ENCODE data around the gene MGAT5. TPM values are rescaled to one million over a fixed set of nuclear protein-coding genes. Genes with fewer than 3 reads are reported as not detected.

Gene MGAT5
- polyA plus RNA-seq, 10 donors, result 15.3 to 23.4 (median 18.7) TPM

GRCh38 chr2:134501476-134502091 is 247.7 kb downstream of the MGAT5 start:
- no peak for DNase-seq

GRCh38 chr2:134502104-134502503 is 248.2 kb downstream of the MGAT5 start:
- no peak for DNase-seq
